GM21529 (cell line): Measurements from ENCODE around the gene TRABD2B.

ENCODE experiments used
- ATAC-seq: cut with Tn5 transposase; IDR thresholded peaks from one replicate; pipeline ENCODE4 v1.9.1; 2021; ENCODE audit not compliant: unreplicated experiment

TRABD2B gene

DNA sequence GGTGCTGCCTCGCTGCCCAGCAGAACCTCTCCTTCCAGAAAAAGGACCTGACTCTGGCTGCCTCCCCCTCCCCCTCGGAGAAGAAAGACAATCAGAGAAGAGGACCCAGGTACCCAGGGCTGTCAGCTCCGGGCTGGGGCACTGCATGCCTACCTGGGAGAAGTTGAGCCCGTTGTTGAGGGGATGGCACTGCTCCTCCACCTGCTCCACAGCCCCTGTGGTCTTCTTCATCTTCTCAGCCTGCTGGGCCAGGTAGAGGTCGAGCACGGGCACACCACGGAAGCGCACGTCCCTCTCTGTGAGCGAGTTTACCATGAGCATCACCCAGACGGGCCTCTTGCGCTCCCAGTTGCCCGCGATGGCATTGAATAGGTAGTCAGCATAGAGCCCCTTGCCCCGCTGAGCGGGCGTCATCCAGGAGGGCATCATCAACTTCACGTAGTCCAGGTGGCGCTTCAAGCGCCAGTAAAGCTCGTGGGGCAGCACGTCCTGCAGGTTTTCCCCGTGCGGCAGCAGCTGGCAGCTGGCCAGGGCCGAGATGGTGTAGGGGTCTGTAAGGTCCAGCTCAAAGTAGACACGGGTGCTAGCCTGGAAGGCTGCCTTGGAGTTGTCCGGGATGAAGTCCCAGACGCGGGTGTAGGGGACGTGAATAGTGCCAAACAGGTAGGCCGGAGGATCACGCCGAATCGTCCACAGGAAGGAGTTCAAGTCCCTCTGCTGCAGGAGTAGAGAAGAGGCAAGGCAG, 3.1 kb downstream of the TRABD2B start:
- no peak for ATAC-seq

- no peak for ATAC-seq
Measured at GRCh38 chr1:47993416-47993740, 3.8 kb downstream of the TRABD2B start.

- no peak for ATAC-seq
Measured at GRCh38 chr1:47992720-47993415, 4.3 kb downstream of the TRABD2B start.

GRCh38 chr1:47991673-47992072, 5.5 kb downstream of the TRABD2B start:
- ATAC-seq = no peak

DNA sequence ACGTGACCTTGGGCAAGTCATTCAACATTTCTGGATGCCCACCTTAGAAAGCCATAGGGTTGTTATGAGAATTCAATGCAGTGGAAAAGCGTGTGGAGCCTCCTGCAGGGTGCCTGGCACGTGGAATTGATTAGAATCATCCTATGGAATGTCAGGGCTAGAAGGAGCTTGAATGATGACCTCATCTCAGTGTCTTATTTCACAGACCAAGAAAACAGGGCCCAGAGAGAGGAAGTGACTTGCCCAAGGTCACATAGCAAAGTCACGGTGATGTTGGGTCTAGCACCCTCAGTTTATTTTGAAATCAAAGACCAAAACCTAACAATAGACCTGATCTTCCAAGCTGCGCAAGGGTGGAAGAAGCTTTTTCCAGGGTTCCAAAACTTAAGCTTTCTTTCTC, 6.0 kb downstream of the TRABD2B start:
- ATAC-seq = no peak

DNA sequence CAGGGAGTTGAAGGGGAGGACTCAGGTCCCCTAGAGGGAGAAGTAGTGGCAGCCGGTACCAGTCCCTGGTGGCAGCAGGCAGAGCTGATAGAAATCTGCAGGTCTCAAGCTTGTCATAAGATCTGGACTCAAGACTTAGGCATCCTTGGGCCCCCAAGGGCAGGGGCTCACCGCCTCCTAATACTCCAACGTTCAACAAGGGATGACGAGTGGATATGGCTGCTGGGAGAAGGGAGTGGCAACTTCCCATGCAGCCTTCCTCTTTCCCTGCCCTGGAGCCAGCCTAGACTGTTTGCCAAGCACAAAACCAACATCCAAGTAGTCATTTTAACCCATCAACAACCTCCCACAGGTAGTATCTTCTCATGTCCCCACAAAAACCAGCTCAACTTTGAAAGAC, 6.9 kb downstream of the TRABD2B start:
- no peak for ATAC-seq

- no peak for ATAC-seq
Measured at GRCh38 chr1:47987601-47988000, 9.6 kb downstream of the TRABD2B start.

DNA sequence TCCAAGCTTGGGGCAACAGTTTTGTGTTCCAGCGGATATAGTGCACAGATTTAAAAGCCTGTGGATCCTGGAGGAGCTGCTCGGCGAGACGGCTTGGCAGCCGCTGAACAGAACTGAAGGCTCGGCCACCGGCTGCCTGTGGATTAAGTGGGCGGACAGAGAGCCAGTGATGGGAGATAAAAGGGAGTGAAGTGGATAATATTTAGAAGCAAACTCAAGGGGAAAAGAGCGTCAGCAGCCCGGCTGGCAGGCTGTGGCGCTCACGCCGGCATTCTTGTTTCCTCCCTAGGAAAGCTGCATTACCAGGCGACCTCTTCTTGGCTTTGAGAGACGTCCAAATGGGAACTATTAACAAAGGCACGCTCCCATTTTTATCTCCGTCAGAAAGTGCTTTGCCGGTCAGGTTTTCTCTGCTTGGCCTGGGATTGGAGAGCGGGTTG, 10.4 kb downstream of the TRABD2B start:
- ATAC-seq = no peak

GRCh38 chr1:47985018-47985417, 12.2 kb downstream of the TRABD2B start:
- ATAC-seq = no peak

GRCh38 chr1:47984175-47984789, 12.9 kb downstream of the TRABD2B start:
- ATAC-seq = no peak

GRCh38 chr1:47983691-47984090, 13.5 kb downstream of the TRABD2B start:
- no peak for ATAC-seq

DNA sequence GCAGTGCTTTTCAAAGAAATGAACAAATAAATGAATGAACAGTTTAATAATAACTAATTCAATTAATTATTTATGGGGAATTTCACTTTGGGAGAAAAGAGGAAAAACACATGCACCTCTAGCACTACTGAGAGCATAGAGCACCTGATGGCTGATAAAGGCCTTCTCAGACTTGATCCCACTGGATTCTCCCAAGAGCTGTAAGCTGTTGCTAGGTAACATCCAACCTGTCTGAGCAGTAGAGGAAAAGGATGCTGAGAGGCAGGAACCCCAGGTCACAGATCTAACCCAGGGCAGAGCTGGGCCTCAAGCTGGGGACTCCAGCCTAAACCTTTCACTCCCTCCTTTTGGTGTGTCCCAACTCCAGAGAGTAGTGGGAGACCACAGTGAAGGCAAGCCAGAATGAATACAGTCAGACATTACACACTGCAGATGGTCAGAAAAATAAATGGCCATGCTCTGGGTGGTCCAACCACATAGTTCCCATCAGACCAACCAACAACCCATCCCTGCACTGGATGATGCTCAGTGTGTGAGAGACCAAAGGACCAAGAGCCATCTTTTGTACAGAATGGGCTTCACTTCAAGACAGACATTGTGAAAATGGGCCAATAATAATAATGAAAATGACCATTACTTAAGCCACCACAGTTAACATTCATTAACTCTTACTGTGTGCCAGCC, 15.4 kb downstream of the TRABD2B start:
- ATAC-seq = no peak

GRCh38 chr1:47980501-47980900, 16.7 kb downstream of the TRABD2B start:
- ATAC-seq = no peak

- ATAC-seq = no peak
Measured at GRCh38 chr1:47979724-47980123, 17.5 kb downstream of the TRABD2B start.

- no peak for ATAC-seq
Measured at GRCh38 chr1:47978486-47978885, 18.7 kb downstream of the TRABD2B start.

DNA sequence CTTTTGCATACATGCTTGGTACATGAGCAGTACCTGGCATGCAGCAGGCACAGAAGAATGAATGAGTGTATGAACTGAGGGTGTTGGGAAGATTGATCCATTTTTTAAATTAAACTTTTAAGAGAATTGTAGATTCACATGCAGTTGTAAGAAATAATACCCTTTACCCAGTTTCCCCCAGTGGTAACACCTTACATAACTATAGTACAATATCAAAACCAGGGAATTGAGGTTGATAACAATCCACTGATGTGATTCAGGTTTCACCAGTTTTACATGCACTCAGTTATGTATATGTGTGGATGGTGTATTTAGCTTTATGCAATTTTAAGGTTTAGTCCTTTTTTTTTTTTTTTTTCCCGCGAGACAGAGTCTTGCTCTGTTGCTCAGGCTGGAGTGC, 20.5 kb downstream of the TRABD2B start:
- no peak for ATAC-seq

DNA sequence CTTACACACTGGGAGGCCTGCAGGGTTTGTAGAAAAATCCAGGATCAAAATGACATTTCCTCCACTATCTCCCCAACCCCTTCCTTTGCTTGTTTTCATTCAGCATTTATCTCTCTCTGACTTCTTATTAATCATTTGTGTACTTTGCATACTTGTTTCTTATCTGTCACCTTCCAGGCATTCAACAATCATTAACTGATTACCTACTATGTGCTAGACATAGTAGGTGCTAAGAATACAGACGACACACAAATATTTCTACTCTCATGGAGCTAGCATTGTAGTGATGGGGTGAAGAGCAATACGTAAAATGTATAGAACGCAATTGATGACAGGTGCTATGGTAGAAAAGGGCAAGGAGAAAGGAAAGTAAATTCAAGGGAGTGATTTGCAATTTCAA, 20.9 kb downstream of the TRABD2B start:
- no peak for ATAC-seq

GRCh38 chr1:47975302-47975921, 21.8 kb downstream of the TRABD2B start:
- ATAC-seq = no peak

GRCh38 chr1:47972864-47973432, 24.2 kb downstream of the TRABD2B start:
- no peak for ATAC-seq

- no peak for ATAC-seq
Measured at GRCh38 chr1:47971385-47972160, 25.6 kb downstream of the TRABD2B start.
